ENCODE results near the gene NBEA. TPM values are rescaled to one million over a fixed set of nuclear protein-coding genes. Genes with fewer than 3 reads are reported as not detected.

NBEA gene
- total RNA-seq, 8 experiments from 2014 or later = 2.8 to 45.7 (median 31.8) TPM

DNA sequence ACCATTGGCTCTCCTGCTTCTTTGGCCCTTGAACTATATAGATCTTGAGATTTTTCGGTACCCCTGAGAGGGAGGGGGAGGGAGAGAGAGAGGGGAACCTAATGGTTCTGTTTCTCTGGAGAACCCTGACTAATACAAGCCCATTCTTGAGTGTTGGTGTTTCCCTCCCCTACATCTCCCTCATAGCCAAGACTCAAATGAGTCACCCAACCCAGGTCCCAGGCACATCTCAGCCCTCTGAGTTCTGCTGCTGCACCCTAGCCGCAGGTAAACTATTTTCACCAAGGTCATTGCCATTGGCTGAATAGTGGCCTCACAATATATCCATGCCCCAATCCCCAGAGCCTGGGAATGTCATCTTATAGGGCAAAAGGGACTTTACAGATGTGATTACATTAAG lies 760.2 kb downstream of the NBEA start:
- H3K27ac ChIP-seq = no peak overlapping the region
- peaks cover 16 to 23% of the 10 kb centered on the region in 2 donors for H3K4me1 ChIP-seq (replicated peaks in 1 of 2)
- WGBS, 10 experiments = 100% methylated on average over 1 of the region's 2 CpGs; no CpG with 5 or more reads in 9 of the 10 experiments
- in situ Hi-C loops (cut with MboI; ENCODE audit: low pct_unique_long_range_greater_than_20kb in 2 of 9, low sequenced_read_pairs in 9 of 9, unreplicated experiment in 9 of 9) = loop anchor here in 2 of 9 experiments (25.0 kb wide), 2 partner anchors 240 to 490 kb away; no protein-coding TSS in a partner anchor
- no peak for ATAC-seq (replicated peaks in 6 of 8)
- no peak overlapping the region for H3K4me3 ChIP-seq

DNA sequence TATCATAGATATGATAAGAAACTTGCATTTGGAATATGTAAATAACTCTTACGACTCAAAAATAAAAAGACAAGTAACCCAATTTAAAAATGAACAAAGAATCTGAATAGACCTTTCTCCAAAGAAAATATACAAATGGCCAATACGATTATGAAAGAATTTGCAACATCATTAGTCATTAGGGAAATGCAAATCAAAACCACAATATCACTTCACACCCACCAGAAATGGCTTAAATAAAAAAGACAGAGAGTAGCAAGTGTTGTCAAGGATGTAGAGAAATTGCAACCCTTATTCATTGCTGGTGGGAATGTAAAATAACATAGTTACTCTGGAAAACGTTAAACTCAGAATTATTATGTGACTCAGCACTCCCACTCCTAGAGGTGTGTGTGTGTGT lies 761.0 kb downstream of the NBEA start:
- peak in 1 of 8 experiments; percentile 40 for ATAC-seq (replicated peaks in 6 of 8)
- in situ Hi-C loops (cut with MboI; ENCODE audit: low pct_unique_long_range_greater_than_20kb in 2 of 9, low sequenced_read_pairs in 9 of 9, unreplicated experiment in 9 of 9) = loop anchor here in 2 of 9 experiments (25.0 kb wide), 2 partner anchors 241 to 491 kb away; no protein-coding TSS in a partner anchor
- no peak overlapping the region for H3K4me3 ChIP-seq
- peaks cover 16 to 23% of the 10 kb centered on the region in 2 donors for H3K4me1 ChIP-seq (replicated peaks in 1 of 2)
- WGBS, 10 experiments = 0 to 100% (median 71%) methylated on average over 2 to 3 of the region's 3 CpGs
- no peak overlapping the region for H3K27ac ChIP-seq

DNA sequence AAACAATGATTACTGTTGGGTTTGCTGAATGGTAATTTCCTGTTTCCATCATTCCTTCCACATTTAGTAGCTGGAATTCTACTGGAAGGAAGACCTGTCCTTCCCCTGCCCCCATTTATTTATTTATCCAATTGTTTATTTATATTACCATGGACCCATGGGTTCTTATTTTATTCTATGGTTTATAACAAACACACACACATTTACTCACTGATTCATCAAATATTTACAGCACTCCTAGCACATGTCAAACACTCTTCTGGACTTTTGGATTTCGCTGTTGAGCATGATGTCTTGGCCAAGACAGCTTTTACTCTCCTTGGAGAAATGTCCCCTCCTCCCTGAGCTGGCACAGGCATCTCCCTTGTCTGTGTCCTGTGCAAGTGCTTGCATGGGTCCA lies 762.3 kb downstream of the NBEA start:
- Histone ChIP-seq H3K4me1 (replicated peaks in 1 of 2) (peaks cover 8 to 14% of the 10 kb centered on the region in 2 donors), H3K27ac (no peak overlapping the region), H3K4me3 (no peak overlapping the region)
- WGBS, 10 experiments = 75 to 100% (median 100%) methylated on average over 1 of the region's 1 CpG; no CpG with 5 or more reads in 5 of the 10 experiments
- in situ Hi-C loops (cut with MboI; ENCODE audit: low pct_unique_long_range_greater_than_20kb in 2 of 9, low sequenced_read_pairs in 9 of 9, unreplicated experiment in 9 of 9) = loop anchor here in 2 of 9 experiments (25.0 kb wide), 2 partner anchors 242 to 492 kb away; no protein-coding TSS in a partner anchor
- no peak for ATAC-seq (replicated peaks in 6 of 8)

DNA sequence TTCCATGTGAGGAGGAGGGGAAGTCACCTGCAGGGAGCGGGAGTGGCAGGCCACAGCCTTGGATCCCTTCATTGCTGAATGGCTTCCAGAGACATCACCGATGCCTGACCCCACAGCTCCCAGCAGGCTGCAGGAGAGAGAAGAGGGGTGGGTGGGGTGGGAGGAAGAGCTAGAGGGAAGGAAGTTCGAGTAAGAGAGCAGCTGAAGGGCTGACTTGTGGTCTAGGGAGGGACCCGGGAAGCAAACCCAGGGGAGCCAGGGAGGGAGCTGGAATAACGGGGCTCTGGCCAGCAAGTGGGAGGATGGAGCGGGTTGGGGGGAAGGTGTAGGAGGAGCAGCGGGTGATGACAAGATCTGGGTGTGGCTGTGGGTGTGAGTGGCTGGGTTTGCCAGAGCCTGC lies 764.2 kb downstream of the NBEA start:
- no peaks in the 10 kb centered on the region for H3K4me1 ChIP-seq (replicated peaks in 1 of 2)
- no peak for ATAC-seq (replicated peaks in 6 of 8)
- in situ Hi-C loops (cut with MboI; ENCODE audit: low pct_unique_long_range_greater_than_20kb in 2 of 9, low sequenced_read_pairs in 9 of 9, unreplicated experiment in 9 of 9) = loop anchor here in 2 of 9 experiments (25.0 kb wide), 2 partner anchors 244 to 494 kb away; no protein-coding TSS in a partner anchor
- 100% methylated on average over 1 of the region's 7 CpGs; no CpG with 5 or more reads in 8 of the 10 experiments for WGBS, 10 experiments
- H3K4me3 ChIP-seq = no peak overlapping the region
- no peak overlapping the region for H3K27ac ChIP-seq

DNA sequence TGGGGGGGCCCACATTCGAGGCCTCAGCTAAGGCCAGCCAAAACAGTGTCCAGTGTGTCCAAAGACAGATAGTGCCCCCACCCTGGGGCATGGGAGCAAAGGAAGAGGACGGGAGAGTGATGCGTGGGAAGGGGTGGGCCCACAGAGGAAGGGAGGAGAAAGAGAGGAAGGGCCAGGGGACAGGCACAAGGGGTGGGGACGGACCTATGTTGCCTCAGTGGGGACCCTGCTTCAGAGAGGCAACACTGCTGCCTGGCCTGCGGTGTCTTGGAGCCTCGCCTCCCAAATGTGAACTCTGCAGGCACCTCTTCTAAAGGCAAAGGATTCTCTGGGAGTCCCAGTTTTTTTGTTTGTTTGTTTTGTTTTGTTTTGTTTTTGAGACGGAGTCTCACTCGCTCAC lies 764.7 kb downstream of the NBEA start:
- in situ Hi-C loops (cut with MboI; ENCODE audit: low pct_unique_long_range_greater_than_20kb in 2 of 9, low sequenced_read_pairs in 9 of 9, unreplicated experiment in 9 of 9) = loop anchor here in 2 of 9 experiments (25.0 kb wide), 2 partner anchors 244 to 494 kb away; no protein-coding TSS in a partner anchor
- WGBS, 10 experiments = 63 to 100% (median 100%) methylated on average over 1 to 2 of the region's 8 CpGs; no CpG with 5 or more reads in 4 of the 10 experiments
- Histone ChIP-seq H3K4me1 (replicated peaks in 1 of 2) (no peaks in the 10 kb centered on the region), H3K27ac (no peak overlapping the region), H3K4me3 (no peak overlapping the region)
- ATAC-seq (replicated peaks in 6 of 8) = no peak

DNA sequence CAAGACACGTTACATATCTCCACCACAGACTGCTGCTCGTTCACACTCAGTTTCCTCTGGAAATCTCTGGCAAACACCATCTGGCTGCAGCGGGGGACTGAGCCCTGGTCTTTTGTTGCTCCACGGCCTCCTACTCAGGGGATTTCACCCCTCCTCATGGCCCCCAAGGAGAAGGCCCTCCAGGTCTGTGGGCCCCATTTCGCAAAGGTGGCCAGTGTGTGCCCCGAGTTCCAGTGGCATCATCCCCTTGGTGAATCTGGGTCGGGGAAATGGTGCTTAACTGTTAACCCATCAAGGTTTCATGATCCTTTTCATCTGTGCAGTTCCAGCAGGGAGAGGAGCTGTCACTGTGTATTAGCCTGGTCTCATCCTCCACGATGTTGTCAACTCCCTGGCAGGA lies 769.8 kb downstream of the NBEA start:
- in situ Hi-C loops (cut with MboI; ENCODE audit: low pct_unique_long_range_greater_than_20kb in 2 of 9, low sequenced_read_pairs in 9 of 9, unreplicated experiment in 9 of 9) = loop anchor here in 2 of 9 experiments (25.0 kb wide), 2 partner anchors 250 to 500 kb away; no protein-coding TSS in a partner anchor
- 79 to 90% (median 83%) methylated on average over 1 to 7 of the region's 8 CpGs; no CpG with 5 or more reads in 5 of the 10 experiments for WGBS, 10 experiments
- Histone ChIP-seq H3K27ac (no peak overlapping the region), H3K4me3 (no peak overlapping the region), H3K4me1 (replicated peaks in 1 of 2) (peaks cover 0 to 3% of the 10 kb centered on the region in 2 donors)
- ATAC-seq (replicated peaks in 6 of 8) = no peak

DNA sequence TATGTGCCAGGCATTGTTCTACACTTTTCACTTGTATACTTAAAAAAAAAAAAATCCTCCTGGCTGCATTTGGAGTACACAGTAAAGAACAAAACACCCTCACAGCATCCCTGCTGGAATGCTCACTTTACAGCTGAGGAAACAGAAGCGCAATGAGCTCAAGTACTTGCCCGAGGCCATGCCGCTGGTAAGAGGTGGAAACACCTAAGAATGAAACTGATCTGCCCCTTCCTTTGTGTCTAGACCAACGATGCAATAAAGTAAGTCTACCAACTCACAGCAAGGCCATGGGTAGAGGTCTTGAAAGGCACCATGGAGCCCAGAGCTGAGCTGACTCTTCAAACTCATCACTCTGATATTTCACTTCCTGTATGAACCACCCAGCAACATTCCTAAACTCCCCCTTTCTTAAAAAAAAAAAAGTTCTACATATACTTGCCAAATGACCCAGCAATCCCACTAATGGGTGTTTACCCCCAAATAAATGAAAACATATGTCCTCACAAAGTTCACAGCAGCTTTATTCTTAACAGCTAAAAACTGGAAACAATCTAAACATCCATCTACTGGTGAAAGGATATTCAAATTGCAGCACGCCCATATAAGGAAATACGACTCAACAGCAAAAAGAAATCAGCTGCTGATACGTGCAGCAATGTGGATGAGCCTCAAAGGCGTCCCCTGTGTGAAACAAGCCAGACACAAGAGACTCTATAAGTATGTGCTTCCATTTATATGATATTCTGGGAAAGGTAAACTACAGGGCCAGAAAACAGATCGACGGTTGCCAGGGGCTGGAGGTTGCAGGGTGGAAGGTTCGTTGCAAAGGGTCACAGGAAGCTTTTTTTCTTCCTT lies 771.1 kb downstream of the NBEA start:
- no peak overlapping the region for H3K27ac ChIP-seq
- WGBS, 10 experiments = 6 to 89% (median 70%) methylated on average over 1 to 11 of the region's 11 CpGs; no CpG with 5 or more reads in 1 of the 10 experiments
- peak in 3 of 8 experiments; percentile 58 to 75 (median 73) for ATAC-seq (replicated peaks in 6 of 8)
- H3K4me1 ChIP-seq (replicated peaks in 1 of 2) = peaks cover 0 to 3% of the 10 kb centered on the region in 2 donors
- in situ Hi-C loops (cut with MboI; ENCODE audit: low pct_unique_long_range_greater_than_20kb in 2 of 9, low sequenced_read_pairs in 9 of 9, unreplicated experiment in 9 of 9) = loop anchor here in 2 of 9 experiments (25.0 kb wide), 2 partner anchors 251 to 501 kb away; no protein-coding TSS in a partner anchor
- no peak overlapping the region for H3K4me3 ChIP-seq

DNA sequence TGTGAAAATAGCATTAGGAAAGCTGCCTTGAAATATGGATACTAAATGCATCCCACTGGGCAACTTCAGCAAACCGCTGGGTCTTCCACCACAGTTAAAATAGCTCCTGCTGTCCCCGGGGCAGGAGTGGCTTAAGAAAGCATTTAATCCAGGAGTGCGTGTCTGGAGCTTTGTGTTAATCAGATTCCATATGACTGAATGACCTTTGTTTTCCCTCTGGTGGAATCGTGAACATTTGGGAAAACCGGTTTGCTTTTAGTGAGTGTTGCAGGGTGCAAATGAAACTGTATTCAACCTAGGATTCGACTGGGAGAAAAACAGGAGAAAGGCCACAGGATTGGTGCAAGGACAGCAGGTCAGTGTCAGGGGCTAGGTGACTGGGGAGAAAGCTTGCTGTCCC lies 772.1 kb downstream of the NBEA start:
- in situ Hi-C loops (cut with MboI; ENCODE audit: low pct_unique_long_range_greater_than_20kb in 2 of 9, low sequenced_read_pairs in 9 of 9, unreplicated experiment in 9 of 9) = loop anchor here in 2 of 9 experiments (25.0 kb wide), 2 partner anchors 252 to 502 kb away; no protein-coding TSS in a partner anchor

DNA sequence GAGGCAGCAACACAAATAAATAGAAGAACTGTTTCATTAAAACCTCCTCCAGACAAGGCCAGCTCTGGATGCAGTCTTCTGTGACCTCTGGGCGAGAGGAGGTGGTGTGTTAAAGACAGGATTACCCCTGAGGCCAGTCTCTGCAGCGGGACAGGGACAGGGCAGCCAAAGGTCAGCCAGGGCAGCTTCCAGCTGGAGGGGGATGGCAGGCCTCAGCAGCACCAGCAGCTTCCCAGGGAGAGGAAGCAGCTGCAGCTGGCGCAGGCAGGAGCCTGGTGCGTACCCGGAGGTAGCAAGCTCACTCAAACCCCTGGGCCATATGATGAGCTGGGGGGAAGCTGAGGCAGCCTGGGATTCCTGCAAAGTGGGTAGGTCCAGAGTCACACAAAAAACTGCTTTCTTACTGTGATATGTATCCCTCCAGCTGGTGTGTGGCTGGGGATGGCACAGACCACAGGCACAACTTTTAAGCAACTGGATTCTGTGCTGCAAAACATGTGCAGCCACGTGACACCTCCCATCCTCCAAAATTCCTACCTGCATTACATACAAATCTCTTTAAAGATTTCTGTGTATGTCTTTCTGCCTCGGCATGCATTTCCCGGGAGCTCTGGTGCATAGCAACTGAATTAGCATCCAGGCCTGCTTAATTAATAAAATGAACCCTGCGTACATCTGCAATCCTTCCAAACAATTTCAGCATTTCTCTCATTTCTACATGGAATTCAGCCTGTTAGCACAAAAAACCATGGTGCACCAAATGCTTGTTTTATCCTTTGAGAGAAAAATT lies 772.7 kb downstream of the NBEA start:
- Histone ChIP-seq H3K4me1 (replicated peaks in 1 of 2) (peaks cover 0 to 3% of the 10 kb centered on the region in 2 donors), H3K4me3 (no peak overlapping the region), H3K27ac (no peak overlapping the region)
- in situ Hi-C loops (cut with MboI; ENCODE audit: low pct_unique_long_range_greater_than_20kb in 2 of 9, low sequenced_read_pairs in 9 of 9, unreplicated experiment in 9 of 9) = loop anchor here in 2 of 9 experiments (25.0 kb wide), 2 partner anchors 252 to 502 kb away; no protein-coding TSS in a partner anchor
- WGBS, 10 experiments = 50 to 100% (median 81%) methylated on average over 1 to 7 of the region's 9 CpGs; no CpG with 5 or more reads in 2 of the 10 experiments
- ATAC-seq (replicated peaks in 6 of 8) = peak in 1 of 8 experiments; percentile 66

More for the DNA sequence above, 772.1 kb downstream of the NBEA start:
- ATAC-seq (replicated peaks in 6 of 8) = peak in 1 of 8 experiments; percentile 72
- 17 to 97% (median 85%) methylated on average over 2 to 6 of the region's 6 CpGs; no CpG with 5 or more reads in 1 of the 10 experiments for WGBS, 10 experiments
- H3K4me1 ChIP-seq (replicated peaks in 1 of 2) = peaks cover 0 to 3% of the 10 kb centered on the region in 2 donors
- H3K27ac ChIP-seq = no peak overlapping the region
- H3K4me3 ChIP-seq = no peak overlapping the region

DNA sequence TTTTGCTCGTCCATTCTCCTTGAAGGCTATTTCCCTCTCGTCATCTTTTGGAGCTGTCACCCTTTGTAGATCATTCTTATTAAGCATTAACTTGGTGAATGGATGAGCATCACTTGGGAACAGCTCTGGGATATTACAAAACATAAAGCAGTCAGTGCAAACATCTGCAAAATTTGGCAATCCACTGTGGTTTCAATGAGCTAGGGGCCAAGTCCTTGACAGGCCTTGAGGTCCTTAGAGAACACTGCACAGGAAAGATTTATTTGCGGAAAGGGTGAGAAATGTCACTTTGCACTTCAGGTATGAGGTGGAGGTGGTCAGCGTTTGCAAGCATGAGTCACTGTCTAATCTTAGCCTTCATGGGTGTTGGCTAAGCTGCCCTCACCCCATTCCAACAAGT lies 774.1 kb downstream of the NBEA start:
- ATAC-seq (replicated peaks in 6 of 8) = no peak
- 26 to 90% (median 81%) methylated on average over 2 to 4 of the region's 4 CpGs; no CpG with 5 or more reads in 1 of the 10 experiments for WGBS, 10 experiments
- H3K27ac ChIP-seq = no peak overlapping the region
- H3K4me3 ChIP-seq = no peak overlapping the region
- peaks cover 0 to 3% of the 10 kb centered on the region in 2 donors for H3K4me1 ChIP-seq (replicated peaks in 1 of 2)
- in situ Hi-C loops (cut with MboI; ENCODE audit: low pct_unique_long_range_greater_than_20kb in 2 of 9, low sequenced_read_pairs in 9 of 9, unreplicated experiment in 9 of 9) = loop anchor here in 2 of 9 experiments (25.0 kb wide), 2 partner anchors 254 to 504 kb away; no protein-coding TSS in a partner anchor

DNA sequence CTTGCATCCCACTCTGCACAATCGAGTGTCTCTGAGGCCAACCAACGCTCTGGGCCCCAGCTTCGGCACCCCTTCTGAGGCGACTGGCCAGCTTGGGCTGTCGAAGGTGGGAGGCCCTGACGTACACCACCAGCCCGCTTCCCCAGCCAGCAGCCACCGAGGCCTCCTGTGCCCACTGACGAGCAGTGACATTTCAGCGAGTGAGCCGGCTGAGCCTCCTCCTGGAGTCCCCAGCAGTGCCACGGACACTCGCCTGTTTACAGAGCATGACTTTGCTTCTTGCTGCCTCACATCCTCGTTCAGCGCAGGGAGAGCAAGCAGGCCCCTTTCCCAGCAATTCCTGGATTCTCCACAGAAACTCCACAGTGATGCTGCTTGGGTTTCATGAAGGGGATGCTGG lies 774.7 kb downstream of the NBEA start:
- peaks cover 0 to 3% of the 10 kb centered on the region in 2 donors for H3K4me1 ChIP-seq (replicated peaks in 1 of 2)
- H3K4me3 ChIP-seq = no peak overlapping the region
- no peak for ATAC-seq (replicated peaks in 6 of 8)
- in situ Hi-C loops (cut with MboI; ENCODE audit: low pct_unique_long_range_greater_than_20kb in 2 of 9, low sequenced_read_pairs in 9 of 9, unreplicated experiment in 9 of 9) = loop anchor here in 2 of 9 experiments (25.0 kb wide), 2 partner anchors 254 to 504 kb away; no protein-coding TSS in a partner anchor
- WGBS, 10 experiments = 60 to 95% (median 89%) methylated on average over 1 to 8 of the region's 15 CpGs; no CpG with 5 or more reads in 5 of the 10 experiments
- no peak overlapping the region for H3K27ac ChIP-seq

DNA sequence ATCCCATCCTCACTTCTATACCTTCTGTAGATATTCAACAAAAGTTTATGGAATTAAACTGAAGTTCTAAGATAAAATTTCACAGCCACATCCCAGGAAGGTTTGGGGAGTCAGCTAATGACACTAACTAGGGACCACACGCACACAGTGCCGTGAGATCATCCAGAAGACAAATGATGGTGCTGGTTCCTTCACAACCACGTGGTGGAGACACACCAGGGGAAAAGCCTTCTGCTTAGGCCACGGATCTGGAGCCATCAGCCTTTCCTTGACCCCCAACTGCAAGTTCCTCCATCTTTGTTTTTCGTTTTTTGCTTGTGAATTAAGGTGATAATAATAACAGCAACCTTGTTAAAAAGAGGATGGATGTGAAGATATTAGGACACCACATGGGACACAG lies 776.0 kb downstream of the NBEA start:
- Histone ChIP-seq H3K4me3 (no peak overlapping the region), H3K27ac (no peak overlapping the region), H3K4me1 (replicated peaks in 1 of 2) (peaks cover 0 to 3% of the 10 kb centered on the region in 2 donors)
- ATAC-seq (replicated peaks in 6 of 8) = no peak
- WGBS, 10 experiments = 0 to 80% (median 60%) methylated on average over 1 to 5 of the region's 5 CpGs; no CpG with 5 or more reads in 1 of the 10 experiments
- in situ Hi-C loops (cut with MboI; ENCODE audit: low pct_unique_long_range_greater_than_20kb in 2 of 9, low sequenced_read_pairs in 9 of 9, unreplicated experiment in 9 of 9) = loop anchor here in 2 of 9 experiments (25.0 kb wide), 2 partner anchors 256 to 506 kb away; no protein-coding TSS in a partner anchor

All from motor neuron (in vitro differentiated cells).